ENCODE measurements around the gene SIRT7.

The SIRT7 gene

DNA sequence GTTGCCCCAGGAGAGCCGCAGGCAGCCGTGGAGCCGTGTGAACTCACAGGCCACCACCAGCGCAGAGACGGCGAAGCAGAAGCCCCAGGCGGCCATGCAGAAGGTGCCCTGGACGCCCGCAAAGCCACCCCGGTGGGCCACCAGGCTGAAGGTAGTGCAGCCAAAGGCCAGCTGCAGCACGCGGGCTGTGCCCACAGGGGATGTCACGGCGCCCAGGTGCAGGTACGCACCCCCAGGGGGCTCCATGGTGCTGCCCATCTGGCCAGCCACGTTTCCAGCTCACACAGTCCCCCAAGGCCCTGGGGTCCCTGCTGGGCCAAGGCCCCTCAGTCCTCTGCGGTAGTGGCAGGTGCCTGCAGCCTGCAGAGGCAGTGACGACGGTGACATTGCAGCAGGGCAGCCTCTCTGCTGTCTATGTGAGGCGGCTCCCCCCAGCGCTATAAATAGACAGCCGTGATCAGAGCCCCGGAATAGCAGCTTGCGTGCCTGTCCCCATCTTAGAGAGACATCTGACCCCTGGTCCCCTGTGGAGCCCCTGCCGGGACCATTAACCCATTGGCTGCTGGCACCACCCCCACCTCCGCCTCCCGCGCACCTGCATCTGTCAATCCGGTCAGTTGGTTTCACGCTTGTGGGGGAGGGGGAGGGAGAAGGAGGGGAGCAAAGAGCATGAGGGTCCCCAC is 23.6 kb upstream of the SIRT7 start:
- TF ChIP-seq YY1 (IDR thresholded peaks at IDR 0.05; ENCODE audit: low read depth) = no peak
- no peak for TF ChIP-seq TAF1 (IDR thresholded peaks at IDR 0.05; ENCODE audit: low read depth)
- TF ChIP-seq, protein P1, sequence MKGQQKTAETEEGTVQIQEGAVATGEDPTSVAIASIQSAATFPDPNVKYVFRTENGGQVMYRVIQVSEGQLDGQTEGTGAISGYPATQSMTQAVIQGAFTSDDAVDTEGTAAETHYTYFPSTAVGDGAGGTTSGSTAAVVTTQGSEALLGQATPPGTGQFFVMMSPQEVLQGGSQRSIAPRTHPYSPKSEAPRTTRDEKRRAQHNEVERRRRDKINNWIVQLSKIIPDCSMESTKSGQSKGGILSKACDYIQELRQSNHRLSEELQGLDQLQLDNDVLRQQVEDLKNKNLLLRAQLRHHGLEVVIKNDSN (IDR thresholded peaks at IDR 0.05) = no peak
- TF ChIP-seq, protein P2, sequence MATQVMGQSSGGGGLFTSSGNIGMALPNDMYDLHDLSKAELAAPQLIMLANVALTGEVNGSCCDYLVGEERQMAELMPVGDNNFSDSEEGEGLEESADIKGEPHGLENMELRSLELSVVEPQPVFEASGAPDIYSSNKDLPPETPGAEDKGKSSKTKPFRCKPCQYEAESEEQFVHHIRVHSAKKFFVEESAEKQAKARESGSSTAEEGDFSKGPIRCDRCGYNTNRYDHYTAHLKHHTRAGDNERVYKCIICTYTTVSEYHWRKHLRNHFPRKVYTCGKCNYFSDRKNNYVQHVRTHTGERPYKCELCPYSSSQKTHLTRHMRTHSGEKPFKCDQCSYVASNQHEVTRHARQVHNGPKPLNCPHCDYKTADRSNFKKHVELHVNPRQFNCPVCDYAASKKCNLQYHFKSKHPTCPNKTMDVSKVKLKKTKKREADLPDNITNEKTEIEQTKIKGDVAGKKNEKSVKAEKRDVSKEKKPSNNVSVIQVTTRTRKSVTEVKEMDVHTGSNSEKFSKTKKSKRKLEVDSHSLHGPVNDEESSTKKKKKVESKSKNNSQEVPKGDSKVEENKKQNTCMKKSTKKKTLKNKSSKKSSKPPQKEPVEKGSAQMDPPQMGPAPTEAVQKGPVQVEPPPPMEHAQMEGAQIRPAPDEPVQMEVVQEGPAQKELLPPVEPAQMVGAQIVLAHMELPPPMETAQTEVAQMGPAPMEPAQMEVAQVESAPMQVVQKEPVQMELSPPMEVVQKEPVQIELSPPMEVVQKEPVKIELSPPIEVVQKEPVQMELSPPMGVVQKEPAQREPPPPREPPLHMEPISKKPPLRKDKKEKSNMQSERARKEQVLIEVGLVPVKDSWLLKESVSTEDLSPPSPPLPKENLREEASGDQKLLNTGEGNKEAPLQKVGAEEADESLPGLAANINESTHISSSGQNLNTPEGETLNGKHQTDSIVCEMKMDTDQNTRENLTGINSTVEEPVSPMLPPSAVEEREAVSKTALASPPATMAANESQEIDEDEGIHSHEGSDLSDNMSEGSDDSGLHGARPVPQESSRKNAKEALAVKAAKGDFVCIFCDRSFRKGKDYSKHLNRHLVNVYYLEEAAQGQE (IDR thresholded peaks at IDR 0.05; ENCODE audit: low read depth) = no peak
- TF ChIP-seq CEBPB (IDR thresholded peaks at IDR 0.05) = no peak
- no peak for TF ChIP-seq EP300 (IDR thresholded peaks at IDR 0.05; ENCODE audit: borderline replicate concordance)
- TF ChIP-seq NFIC (IDR thresholded peaks at IDR 0.05) = no peak
- no peak for TF ChIP-seq RAD21 (IDR thresholded peaks at IDR 0.05; ENCODE audit: low read depth)
- TF ChIP-seq TCF12 (IDR thresholded peaks at IDR 0.05; ENCODE audit: low read depth) = no peak
- TF ChIP-seq, protein P3, sequence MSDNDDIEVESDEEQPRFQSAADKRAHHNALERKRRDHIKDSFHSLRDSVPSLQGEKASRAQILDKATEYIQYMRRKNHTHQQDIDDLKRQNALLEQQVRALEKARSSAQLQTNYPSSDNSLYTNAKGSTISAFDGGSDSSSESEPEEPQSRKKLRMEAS (IDR thresholded peaks at IDR 0.05) = no peak
- no peak for TF ChIP-seq ZBTB7A (IDR thresholded peaks at IDR 0.05; ENCODE audit: low read depth)
- TF ChIP-seq EGR1 (IDR thresholded peaks at IDR 0.05) = no peak
- no peak for TF ChIP-seq FOXM1 (IDR thresholded peaks at IDR 0.05; ENCODE audit: borderline replicate concordance, low read depth)
- no peak for TF ChIP-seq TEAD4 (IDR thresholded peaks at IDR 0.05)
- TF ChIP-seq CREB1 (IDR thresholded peaks at IDR 0.05; ENCODE audit: low read depth) = no peak

DNA sequence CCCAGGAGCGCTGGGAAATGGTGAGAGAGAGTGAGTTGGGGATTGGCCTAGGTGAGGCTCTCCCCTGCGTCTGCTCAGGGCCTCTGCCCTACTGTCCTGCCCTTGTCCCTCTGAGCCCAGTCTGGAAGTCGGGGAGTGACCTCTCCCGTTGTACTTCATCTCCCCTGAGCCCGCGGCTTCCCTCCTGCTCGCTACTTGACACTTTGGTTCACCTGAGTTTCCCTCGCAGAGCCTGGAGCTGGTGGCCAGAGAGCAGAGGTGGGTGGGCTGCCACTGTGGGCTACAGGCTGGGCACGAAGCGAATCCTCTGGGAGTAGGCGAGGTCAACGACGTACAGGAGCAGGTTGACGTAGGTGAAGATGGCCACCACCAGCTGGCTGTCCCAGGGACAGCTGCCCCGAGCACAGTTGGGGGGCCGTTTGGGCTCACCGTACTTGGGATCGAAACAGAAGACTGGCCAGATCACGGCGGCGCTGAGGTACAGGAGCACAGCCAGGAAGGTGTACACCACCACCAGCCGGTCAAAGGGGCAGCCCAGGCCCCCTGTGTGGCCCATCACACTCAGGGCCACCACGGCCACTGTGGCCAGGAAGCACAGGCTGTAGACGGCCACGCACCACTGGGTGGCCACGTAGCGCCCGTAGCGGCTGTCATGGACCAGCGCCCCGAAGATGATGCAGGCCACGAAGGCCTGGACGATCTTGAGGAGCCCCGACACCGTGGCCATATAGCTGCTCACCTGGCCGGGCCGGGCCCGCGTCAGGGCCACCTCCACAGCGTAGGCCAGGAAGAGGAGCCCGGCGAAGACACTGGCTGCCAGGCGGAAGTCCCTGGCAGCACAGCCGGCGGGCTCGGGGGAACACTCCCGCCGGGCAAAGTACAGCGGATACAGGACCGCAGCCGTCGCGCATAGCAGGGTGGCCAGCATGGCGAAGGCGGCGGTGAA is 22.8 kb upstream of the SIRT7 start:
- no peak for TF ChIP-seq EGR1 (IDR thresholded peaks at IDR 0.05)
- no peak for TF ChIP-seq TAF1 (IDR thresholded peaks at IDR 0.05; ENCODE audit: low read depth)
- no peak for TF ChIP-seq FOXM1 (IDR thresholded peaks at IDR 0.05; ENCODE audit: borderline replicate concordance, low read depth)
- no peak for TF ChIP-seq EP300 (IDR thresholded peaks at IDR 0.05; ENCODE audit: borderline replicate concordance)
- TF ChIP-seq RAD21 (IDR thresholded peaks at IDR 0.05; ENCODE audit: low read depth) = no peak

DNA sequence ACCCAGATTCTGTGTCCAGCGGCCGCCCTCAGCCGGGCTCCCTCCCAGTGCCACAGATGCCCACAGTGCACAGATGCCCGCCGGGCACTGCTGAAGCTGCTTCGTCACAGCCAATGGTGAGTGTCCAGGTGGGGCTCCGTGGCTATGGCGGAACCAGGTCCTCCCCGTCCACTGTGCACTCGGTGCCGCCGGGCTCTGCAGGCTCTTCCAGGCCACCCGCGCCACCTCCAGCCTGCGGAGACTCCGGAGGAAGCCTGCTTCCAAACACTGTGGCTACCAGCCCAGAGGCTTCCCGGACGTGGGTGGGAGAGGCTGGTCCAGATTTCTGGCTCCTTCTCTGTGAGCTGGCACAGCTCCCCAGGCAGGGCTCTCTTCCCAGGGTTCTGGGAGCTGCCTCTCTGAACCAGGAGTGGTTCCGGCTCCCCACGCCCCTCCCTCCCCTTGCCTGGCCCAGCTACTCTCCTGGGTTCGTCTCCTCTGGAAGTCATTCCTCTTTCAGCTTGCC is 22.0 kb upstream of the SIRT7 start:
- TF ChIP-seq CEBPB (IDR thresholded peaks at IDR 0.05) = no peak
- no peak for TF ChIP-seq TEAD4 (IDR thresholded peaks at IDR 0.05)
- no peak for TF ChIP-seq NFIC (IDR thresholded peaks at IDR 0.05)
- no peak for TF ChIP-seq EP300 (IDR thresholded peaks at IDR 0.05; ENCODE audit: borderline replicate concordance)

DNA sequence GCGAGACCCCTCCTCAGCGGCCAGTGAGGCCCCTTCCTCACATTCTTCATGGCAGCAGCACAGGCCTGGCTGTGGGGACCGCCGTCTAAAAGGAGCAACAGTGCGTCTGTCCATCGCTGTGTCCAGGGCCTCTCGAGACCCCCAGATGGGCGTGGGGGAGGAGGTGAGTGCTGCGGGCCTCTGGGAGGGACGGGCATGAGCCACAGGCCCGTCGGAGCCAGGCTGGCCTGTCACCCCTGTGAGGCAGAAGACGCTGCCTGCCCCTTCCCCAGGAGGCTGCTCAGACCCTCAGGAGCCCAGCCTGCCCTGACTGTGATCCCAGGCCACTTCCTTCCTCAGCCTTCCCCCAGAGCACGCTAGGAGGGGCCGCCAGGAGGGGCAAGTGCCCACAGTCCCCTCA is 21.2 kb upstream of the SIRT7 start:
- TF ChIP-seq, protein P3 (IDR thresholded peaks at IDR 0.05) = no peak
- TF ChIP-seq NFIC (IDR thresholded peaks at IDR 0.05) (no peak), EGR1 (IDR thresholded peaks at IDR 0.05) (no peak), EP300 (IDR thresholded peaks at IDR 0.05; ENCODE audit: borderline replicate concordance) (no peak), TAF1 (IDR thresholded peaks at IDR 0.05; ENCODE audit: low read depth) (no peak), TCF12 (IDR thresholded peaks at IDR 0.05; ENCODE audit: low read depth) (no peak), TEAD4 (IDR thresholded peaks at IDR 0.05) (no peak), FOXM1 (IDR thresholded peaks at IDR 0.05; ENCODE audit: borderline replicate concordance, low read depth) (no peak)
- TF ChIP-seq, protein P2 (IDR thresholded peaks at IDR 0.05; ENCODE audit: low read depth) = no peak
- TF ChIP-seq, protein P1 (IDR thresholded peaks at IDR 0.05) = no peak

DNA sequence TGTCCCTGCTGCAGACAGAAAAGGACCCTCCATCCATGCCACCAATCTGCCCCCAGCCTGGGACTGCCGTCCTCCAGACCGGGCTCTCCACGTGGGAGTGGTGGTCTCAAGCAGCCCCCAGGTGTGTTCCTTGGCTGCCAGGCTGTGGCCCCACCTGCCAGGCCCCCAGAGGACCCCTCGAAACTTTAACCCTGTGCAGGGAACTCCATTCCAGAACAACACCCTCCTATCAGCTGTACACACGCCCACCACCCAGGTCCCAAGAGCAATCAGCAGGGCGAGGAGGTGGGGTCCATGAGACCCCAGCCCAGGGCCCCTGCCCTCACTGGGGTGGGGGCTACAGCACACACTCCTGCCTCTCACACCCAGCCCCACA is 17.7 kb upstream of the SIRT7 start:
- TF ChIP-seq TAF1 (IDR thresholded peaks at IDR 0.05; ENCODE audit: low read depth) (no peak), EP300 (IDR thresholded peaks at IDR 0.05; ENCODE audit: borderline replicate concordance) (no peak), TCF12 (IDR thresholded peaks at IDR 0.05; ENCODE audit: low read depth) (no peak), NFIC (IDR thresholded peaks at IDR 0.05) (no peak), YY1 (IDR thresholded peaks at IDR 0.05; ENCODE audit: low read depth) (no peak), FOXM1 (IDR thresholded peaks at IDR 0.05; ENCODE audit: borderline replicate concordance, low read depth) (no peak), RAD21 (IDR thresholded peaks at IDR 0.05; ENCODE audit: low read depth) (no peak), TEAD4 (IDR thresholded peaks at IDR 0.05) (no peak)
- TF ChIP-seq, protein P3 (IDR thresholded peaks at IDR 0.05) = no peak
- TF ChIP-seq, protein P1 (IDR thresholded peaks at IDR 0.05) = no peak
- TF ChIP-seq, protein P2 (IDR thresholded peaks at IDR 0.05; ENCODE audit: low read depth) = no peak

Measured in Ishikawa (cell line).